GM12801 (cell line): ENCODE results near the gene PLEKHH1.

ENCODE experiments used
- TF ChIP-seq, protein P1 (sequence below): IDR thresholded peaks from one replicate; pipeline ENCODE4 v1.5.1; 2011; ENCODE audit warnings: control low read depth; ENCODE audit not compliant: insufficient read length; ENCODE audit errors: extremely low read depth

Gene PLEKHH1

DNA sequence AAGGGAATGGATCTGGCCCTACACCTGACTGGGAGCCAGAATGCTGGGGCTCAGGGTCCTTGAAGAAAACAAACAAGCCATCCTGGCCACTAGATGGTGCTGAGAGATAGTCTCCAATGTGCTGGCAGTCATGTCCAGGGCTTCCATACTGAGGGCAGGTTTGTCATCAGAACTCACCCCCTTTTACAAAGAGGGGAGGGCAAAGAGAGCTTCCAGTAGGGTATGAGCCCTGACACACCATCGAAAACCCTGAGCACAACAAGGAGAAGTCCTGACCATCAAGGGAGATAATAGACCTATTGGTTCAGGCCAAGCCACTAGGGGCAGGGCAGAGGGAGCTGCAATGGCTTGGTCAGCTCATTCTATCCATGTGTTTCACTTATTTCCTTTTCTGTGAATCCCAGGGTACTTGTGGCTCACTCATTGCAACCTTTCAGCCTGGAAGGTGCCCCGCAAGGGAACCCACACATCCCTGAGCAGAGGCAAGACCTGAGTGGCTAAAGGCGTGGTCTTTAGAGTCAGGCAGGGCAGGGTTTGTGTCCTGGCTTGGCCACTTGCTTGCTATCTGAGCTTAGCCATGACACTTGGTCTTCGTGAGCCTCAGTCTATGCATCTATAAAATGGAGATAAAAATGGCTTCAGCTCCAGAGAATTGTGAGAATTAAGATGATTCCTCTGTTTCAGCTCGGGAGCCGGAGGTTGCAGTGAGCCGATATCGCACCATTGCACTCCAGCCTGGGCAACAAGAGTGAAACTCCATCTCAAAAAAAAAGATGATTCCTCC, 6.2 kb upstream of the PLEKHH1 start:
- TF ChIP-seq, protein P1, sequence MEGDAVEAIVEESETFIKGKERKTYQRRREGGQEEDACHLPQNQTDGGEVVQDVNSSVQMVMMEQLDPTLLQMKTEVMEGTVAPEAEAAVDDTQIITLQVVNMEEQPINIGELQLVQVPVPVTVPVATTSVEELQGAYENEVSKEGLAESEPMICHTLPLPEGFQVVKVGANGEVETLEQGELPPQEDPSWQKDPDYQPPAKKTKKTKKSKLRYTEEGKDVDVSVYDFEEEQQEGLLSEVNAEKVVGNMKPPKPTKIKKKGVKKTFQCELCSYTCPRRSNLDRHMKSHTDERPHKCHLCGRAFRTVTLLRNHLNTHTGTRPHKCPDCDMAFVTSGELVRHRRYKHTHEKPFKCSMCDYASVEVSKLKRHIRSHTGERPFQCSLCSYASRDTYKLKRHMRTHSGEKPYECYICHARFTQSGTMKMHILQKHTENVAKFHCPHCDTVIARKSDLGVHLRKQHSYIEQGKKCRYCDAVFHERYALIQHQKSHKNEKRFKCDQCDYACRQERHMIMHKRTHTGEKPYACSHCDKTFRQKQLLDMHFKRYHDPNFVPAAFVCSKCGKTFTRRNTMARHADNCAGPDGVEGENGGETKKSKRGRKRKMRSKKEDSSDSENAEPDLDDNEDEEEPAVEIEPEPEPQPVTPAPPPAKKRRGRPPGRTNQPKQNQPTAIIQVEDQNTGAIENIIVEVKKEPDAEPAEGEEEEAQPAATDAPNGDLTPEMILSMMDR, result no peak

DNA sequence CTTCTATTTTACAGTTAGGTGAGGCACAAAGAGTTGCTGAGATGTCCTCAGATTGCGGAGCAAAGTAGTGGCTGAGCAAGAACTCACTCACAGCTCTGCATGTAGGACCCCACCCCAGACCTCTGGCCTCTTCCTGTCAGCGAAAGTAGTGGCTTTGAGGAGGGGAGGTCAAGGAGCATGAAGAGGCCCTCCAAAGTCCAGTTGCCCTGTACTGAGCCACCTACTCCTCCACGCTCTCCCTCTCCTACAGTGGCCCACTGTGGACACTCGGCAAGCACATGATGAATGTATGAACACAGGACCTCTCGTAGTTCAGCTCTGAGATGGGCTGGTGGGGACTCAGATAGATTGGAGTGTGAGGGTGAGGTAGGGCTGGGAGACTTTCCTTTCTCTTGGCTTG, 5.3 kb upstream of the PLEKHH1 start:
- TF ChIP-seq, protein P1, result no peak

DNA sequence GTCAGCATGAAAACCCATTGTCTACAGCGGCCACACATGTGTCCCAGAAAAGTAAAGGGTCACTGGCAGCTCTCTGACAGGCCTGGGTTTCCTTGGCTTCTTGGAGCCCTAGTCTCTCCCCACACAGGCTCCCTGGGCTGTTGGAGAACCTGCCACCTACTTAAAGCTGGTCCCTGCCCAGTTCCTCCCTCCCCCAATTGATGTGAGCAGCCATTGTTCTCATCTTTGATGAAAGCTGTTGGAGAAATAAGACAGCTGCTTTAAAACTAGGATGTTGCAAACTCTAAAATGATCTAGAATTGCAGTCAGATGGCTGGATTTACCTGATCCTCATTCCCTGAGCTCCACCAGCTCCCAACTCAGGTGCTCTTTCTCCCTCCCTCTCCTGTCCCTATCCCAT, 4.8 kb upstream of the PLEKHH1 start:
- TF ChIP-seq, protein P1, result no peak

DNA sequence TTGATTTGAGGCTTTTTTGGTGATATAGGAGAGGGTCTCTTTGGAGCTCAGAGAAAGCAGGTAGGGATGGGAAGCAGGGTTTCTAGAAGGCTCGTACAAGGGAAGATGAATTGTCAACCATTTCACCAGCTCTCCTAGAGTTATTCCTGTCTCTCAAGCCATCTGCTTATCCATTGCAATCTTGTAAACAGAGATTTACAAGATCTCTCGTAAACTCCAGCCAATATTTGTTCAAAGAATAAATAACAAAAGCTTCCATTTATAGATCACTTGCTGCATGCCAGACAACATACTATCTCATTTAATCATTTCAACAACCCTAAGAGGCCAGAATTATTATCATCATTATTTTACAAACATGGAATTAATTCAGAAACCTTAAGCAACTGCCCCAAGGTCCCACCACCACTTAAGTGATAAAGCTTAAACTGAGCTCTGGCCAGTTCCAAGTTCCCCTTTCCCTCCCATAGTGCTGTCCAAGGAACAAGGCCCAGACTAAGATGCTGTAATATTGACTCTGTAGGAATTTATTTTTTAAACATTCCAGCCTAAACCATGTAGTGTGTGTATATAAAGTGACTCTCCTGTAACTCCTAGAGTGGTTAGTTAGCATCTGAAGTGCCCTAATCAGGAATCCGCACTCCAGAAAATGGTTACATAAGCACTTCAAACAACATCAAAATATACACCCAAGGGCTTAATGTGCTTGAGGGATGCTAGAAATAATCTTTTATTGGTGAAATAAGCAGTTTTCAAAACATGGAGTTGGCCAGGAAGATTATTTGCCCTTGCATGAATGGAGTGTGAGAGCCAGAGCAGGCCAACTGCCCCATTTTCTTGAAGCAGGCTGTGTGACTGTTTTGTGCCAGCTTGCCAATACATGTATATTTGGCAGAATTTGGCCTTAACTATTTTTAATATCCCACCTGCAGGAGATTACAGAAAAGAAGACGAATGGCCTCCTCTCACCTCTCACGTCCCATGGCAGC, 2.8 kb upstream of the PLEKHH1 start:
- TF ChIP-seq, protein P1, result no peak

DNA sequence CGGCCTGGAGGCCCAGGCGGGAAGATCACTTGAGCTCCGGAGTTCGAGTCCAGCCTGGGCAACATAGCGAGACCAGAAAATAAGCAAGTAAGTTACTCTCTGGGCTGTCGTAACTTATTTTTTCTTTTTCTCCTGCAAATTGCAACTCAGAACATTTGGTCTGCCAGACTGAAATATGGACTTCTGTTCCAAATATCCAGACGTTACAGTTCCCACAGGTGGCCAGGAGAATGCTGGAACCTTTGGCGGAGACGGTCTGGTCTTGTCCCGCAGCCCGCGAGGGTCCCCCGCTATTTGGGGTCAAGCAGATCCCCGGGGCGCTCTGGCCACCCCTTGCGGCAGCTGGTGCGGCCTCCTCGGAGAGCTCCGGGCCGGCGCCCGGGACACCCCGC, 488 bp upstream of the PLEKHH1 start:
- TF ChIP-seq, protein P1, result no peak

DNA sequence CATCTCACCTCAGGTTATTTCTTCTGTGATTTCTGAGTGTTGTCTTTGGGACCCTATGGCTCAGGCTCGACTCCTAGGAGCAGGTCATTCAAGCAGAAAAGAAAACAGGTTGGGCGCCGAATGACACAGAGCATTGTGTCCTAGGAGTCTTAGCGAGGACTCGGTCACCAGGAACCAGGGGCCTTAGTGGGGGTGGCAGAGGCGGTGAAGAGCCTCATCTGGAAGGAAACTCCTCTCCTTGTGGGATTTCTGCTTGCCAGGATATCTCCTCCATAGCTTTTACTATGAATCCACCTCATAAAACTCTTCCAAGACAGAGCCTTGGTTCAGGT, 630 bp downstream of the PLEKHH1 start:
- TF ChIP-seq, protein P1, result no peak

DNA sequence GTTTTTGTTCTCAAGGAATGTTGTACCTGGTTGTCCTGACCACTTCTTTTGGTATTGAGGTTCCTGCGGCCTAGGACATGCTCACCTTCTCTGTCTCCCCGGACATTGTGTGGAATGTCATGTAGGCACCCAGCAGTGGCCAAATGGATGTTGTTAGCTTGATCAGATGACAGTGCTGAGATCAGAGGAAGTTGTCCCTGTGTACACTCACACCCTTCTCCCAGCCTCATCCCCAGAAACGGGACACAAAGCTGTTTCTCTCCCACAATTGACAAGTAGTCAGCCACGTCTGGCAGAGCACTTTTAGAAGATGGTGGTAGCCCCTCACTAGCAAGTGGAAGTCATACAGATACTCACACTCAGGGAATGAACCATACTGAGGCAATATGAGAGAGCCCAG, 3.0 kb downstream of the PLEKHH1 start:
- TF ChIP-seq, protein P1, result no peak
